Uterus (tissue), 2 donors: ENCODE results near the gene GTF2A1.

Experiments used
- POLR2A ChIP-seq, 2 donors: fragments of 450-650 bp; IDR thresholded peaks; one replicate each; pipeline ENCODE4 v1.6.1; 2016; ENCODE audit warnings: antibody characterized with exemption in 2 of 2, mild to moderate bottlenecking in 1 of 2, moderate library complexity in 1 of 2
- TF ChIP-seq, protein P1 (sequence below), 4 experiments: fragments of 200-600 bp in 2 of 4; fragments of 450-650 bp in 2 of 4; sonication (generic) in 2 of 4; IDR thresholded peaks; one replicate each; pipeline ENCODE4 v1.5.1; 2016 to 2019; ENCODE audit warnings: antibody characterized with exemption in 4 of 4, mild to moderate bottlenecking in 2 of 4, moderate library complexity in 1 of 4

GRCh38 chr14:81187832-81188522 is 32.8 kb downstream of the GTF2A1 start:
- TF ChIP-seq, protein P1, sequence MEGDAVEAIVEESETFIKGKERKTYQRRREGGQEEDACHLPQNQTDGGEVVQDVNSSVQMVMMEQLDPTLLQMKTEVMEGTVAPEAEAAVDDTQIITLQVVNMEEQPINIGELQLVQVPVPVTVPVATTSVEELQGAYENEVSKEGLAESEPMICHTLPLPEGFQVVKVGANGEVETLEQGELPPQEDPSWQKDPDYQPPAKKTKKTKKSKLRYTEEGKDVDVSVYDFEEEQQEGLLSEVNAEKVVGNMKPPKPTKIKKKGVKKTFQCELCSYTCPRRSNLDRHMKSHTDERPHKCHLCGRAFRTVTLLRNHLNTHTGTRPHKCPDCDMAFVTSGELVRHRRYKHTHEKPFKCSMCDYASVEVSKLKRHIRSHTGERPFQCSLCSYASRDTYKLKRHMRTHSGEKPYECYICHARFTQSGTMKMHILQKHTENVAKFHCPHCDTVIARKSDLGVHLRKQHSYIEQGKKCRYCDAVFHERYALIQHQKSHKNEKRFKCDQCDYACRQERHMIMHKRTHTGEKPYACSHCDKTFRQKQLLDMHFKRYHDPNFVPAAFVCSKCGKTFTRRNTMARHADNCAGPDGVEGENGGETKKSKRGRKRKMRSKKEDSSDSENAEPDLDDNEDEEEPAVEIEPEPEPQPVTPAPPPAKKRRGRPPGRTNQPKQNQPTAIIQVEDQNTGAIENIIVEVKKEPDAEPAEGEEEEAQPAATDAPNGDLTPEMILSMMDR (IDR thresholded peaks at IDR 0.05) = no peak
- TF ChIP-seq POLR2A (IDR thresholded peaks at IDR 0.05) = no peak
